ENCODE measurements around the gene AKIP1.

DNA sequence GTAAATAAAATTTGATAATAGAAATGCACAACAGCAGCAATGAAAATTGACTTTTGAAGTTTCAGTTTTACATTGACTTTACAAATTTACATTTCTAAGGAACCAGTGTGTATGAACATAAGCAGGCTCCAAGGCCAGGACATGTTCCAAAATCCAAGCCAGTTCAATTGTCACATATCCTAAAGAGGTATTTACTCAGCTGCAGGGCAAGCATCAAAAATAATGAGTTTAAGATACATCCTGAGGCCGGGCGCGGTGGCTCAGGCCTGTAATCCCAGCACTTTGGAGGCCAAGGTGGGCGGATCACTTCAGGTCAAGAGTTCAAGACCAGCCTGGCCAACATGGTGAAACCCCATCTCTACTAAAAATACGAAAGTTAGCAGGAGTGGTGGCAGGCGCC is 39.0 kb upstream of the AKIP1 start:
- TF ChIP-seq, protein P1, sequence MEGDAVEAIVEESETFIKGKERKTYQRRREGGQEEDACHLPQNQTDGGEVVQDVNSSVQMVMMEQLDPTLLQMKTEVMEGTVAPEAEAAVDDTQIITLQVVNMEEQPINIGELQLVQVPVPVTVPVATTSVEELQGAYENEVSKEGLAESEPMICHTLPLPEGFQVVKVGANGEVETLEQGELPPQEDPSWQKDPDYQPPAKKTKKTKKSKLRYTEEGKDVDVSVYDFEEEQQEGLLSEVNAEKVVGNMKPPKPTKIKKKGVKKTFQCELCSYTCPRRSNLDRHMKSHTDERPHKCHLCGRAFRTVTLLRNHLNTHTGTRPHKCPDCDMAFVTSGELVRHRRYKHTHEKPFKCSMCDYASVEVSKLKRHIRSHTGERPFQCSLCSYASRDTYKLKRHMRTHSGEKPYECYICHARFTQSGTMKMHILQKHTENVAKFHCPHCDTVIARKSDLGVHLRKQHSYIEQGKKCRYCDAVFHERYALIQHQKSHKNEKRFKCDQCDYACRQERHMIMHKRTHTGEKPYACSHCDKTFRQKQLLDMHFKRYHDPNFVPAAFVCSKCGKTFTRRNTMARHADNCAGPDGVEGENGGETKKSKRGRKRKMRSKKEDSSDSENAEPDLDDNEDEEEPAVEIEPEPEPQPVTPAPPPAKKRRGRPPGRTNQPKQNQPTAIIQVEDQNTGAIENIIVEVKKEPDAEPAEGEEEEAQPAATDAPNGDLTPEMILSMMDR (IDR thresholded peaks at IDR 0.05), result no peak
- no peak for TF ChIP-seq POLR2A (IDR thresholded peaks at IDR 0.05)

Measured in vagina (tissue), 2 donors.